Keratinocyte (primary cell): ENCODE results near the gene PPP2R5B. TPM values are rescaled to one million over a fixed set of nuclear protein-coding genes. Genes with fewer than 3 reads are reported as not detected.
A peak's percentile ranks its signal among the peaks of the same experiment; 100 is the strongest.

Experiments used
- DNase-seq: peaks from one replicate; pipeline ENCODE4 v3.0.0-alpha.2; 2011; ENCODE audit warnings: low read depth, missing footprints, low spot score
- FAIRE-seq: peaks from 2 replicates; lab custom pipeline; 2011; peaks lifted over from hg19 to GRCh38; lab: Jason Lieb, UNC
- H2AFZ ChIP-seq: 2 replicates; pipeline ENCODE4 v1.6.0; 2012; ENCODE audit warnings: low read length, control low read depth, inconsistent platforms; ENCODE audit not compliant: control insufficient read depth
- H3K27ac ChIP-seq: 2 replicates; pipeline ENCODE4 v1.5.1; 2011; ENCODE audit warnings: low read length; ENCODE audit not compliant: control insufficient read depth, insufficient read depth
- H3K27me3 ChIP-seq: 3 replicates; pipeline ENCODE4 v1.6.0; 2011; ENCODE audit warnings: low read length; ENCODE audit not compliant: control insufficient read depth, insufficient read depth; ENCODE audit errors: extremely low read depth
- H3K36me3 ChIP-seq, 2 experiments: 2 replicates in 1 of 2; 3 replicates in 1 of 2; pipeline ENCODE4 v1.5.1; 2011; ENCODE audit warnings: low read length in 2 of 2, mild to moderate bottlenecking in 1 of 2; ENCODE audit not compliant: control insufficient read depth in 2 of 2, insufficient read depth in 2 of 2; ENCODE audit errors: extremely low read depth in 1 of 2
- H3K4me1 ChIP-seq: 3 replicates; pipeline ENCODE4 v1.5.1; 2011; ENCODE audit warnings: low read length; ENCODE audit not compliant: control insufficient read depth, insufficient read depth; ENCODE audit errors: extremely low read depth
- H3K4me2 ChIP-seq: 3 replicates; pipeline ENCODE4 v1.6.0; 2011; ENCODE audit warnings: low read depth, low read length; ENCODE audit not compliant: control insufficient read depth, insufficient read depth; ENCODE audit errors: extremely low read depth
- H3K4me3 ChIP-seq, 3 experiments: fragments of 200-600 bp in 1 of 3; sonication (generic) in 1 of 3; 2 replicates in 2 of 3; 3 replicates in 1 of 3; pipeline ENCODE4 v1.5.1; 2011 to 2016; ENCODE audit warnings: low read length in 3 of 3, mild to moderate bottlenecking in 3 of 3, control low read depth in 2 of 3, inconsistent platforms in 1 of 3, low read depth in 1 of 3, mixed read lengths in 1 of 3, mixed run types in 1 of 3, moderate library complexity in 1 of 3; ENCODE audit not compliant: control insufficient read depth in 2 of 3, insufficient read depth in 2 of 3; ENCODE audit errors: extremely low read depth in 1 of 3
- H3K79me2 ChIP-seq: 2 replicates; pipeline ENCODE4 v1.6.0; 2012; ENCODE audit warnings: low read length; ENCODE audit not compliant: control insufficient read depth, insufficient read depth
- H3K9ac ChIP-seq: 3 replicates; pipeline ENCODE4 v1.6.0; 2011; ENCODE audit warnings: low read length; ENCODE audit not compliant: control insufficient read depth, insufficient read depth; ENCODE audit errors: extremely low read depth
- H3K9me1 ChIP-seq: 3 replicates; pipeline ENCODE4 v1.6.0; 2011; ENCODE audit warnings: low read length; ENCODE audit not compliant: control insufficient read depth, insufficient read depth; ENCODE audit errors: extremely low read depth
- H3K9me3 ChIP-seq: 2 replicates; pipeline ENCODE4 v1.5.1; 2012; ENCODE audit warnings: low read depth, low read length; ENCODE audit not compliant: control insufficient read depth
- H4K20me1 ChIP-seq: 3 replicates; pipeline ENCODE4 v1.6.0; 2011; ENCODE audit warnings: low read length; ENCODE audit not compliant: control insufficient read depth, insufficient read depth; ENCODE audit errors: extremely low read depth
- EZH2 ChIP-seq: IDR thresholded peaks from one replicate; pipeline ENCODE4 v1.6.1; 2012; ENCODE audit warnings: inconsistent platforms, mild to moderate bottlenecking, low read length, moderate library complexity
- dilution Hi-C: fragments of 300-500 bp; cut with MboI; formaldehyde crosslinking; loops from one replicate; pipeline ENCODE4 v1.7.0; 2020; ENCODE audit warnings: low sequenced_read_pairs; ENCODE audit not compliant: extremely low pct_ligation_motif_present
- polyA plus RNA-seq, 5 experiments: library from polyadenylated mRNA; depleted of rRNA in 3 of 5; stranded (reverse) in 3 of 5; stranded (forward) in 1 of 5; unstranded in 1 of 5; fragments of >200 nt; gene quantifications; 1 replicate in 1 of 5; 2 replicates in 3 of 5; 3 replicates in 1 of 5; pipeline versions ENCODE4 v1.2.1 to v1.2.3, GENCODE V29; 2011 to 2012; ENCODE audit warnings: missing spikeins in 2 of 5, low read depth in 1 of 5, low replicate concordance in 1 of 5
- TF ChIP-seq, protein P1 (sequence below), 3 experiments: IDR thresholded peaks in 1 of 3; conservative IDR thresholded peaks in 1 of 3; optimal IDR thresholded peaks in 1 of 3; 2 replicates in 2 of 3; 3 replicates in 1 of 3; pipeline versions ENCODE3 to v1.5.1; 2011; ENCODE audit warnings: low read length in 3 of 3, mild to moderate bottlenecking in 3 of 3, moderate library complexity in 2 of 3, control low read depth in 1 of 3, inconsistent platforms in 1 of 3; ENCODE audit not compliant: insufficient read depth in 2 of 3; ENCODE audit errors: extremely low read depth in 1 of 3

Gene PPP2R5B
- polyA plus RNA-seq, 1 donor (not counting 4 experiments of a cell fraction or from before 2014, with no cell fraction given), result 16.4 TPM

DNA sequence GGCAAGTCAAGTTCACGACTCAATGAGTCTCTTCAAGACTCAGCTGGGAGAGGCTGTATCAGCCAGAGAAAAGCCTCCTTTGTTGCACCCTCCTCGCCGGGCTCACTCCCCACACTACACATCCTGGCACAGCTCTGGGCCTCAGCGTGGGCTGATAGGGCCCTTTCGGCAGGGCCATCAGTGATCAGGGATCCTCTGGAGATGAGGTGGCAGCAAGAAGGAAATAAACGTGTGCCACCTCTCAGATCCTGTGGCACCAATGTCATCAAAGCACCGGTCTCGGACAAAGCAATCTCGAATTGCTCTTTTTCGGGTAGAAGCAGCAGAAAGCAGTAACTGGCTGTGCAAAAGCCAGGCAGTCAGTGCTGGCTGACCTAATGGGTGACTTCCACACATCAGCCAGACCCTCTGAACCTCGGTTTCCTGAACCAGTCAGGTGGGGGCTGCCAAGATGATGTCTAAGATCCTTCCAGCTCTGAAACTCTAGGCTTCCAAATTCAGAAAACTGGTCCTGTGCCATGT lies 48.2 kb upstream of the PPP2R5B start:
- Histone ChIP-seq H3K36me3 (peaks cover 20 to 36% of the 10 kb centered on the region in 2 experiments), H3K4me2 (peak overlapping the region; percentile 91), H3K4me3 (peak overlapping the region; percentile 59 to 85 (median 78)), H3K4me1 (peaks cover 41% of the 10 kb centered on the region), H3K27me3 (no peaks in the 10 kb centered on the region), H2AFZ (no peak overlapping the region), H3K79me2 (peaks cover 64% of the 10 kb centered on the region), H3K9me3 (no peaks in the 10 kb centered on the region), H3K9me1 (peaks cover 3% of the 10 kb centered on the region), H3K27ac (peak overlapping the region; percentile 70), H3K9ac (peak overlapping the region; percentile 88), H4K20me1 (peaks cover 25% of the 10 kb centered on the region)
- DNase-seq, result no peak
- dilution Hi-C loops, result no loop called here
- no peak for FAIRE-seq
- TF ChIP-seq, protein P1, sequence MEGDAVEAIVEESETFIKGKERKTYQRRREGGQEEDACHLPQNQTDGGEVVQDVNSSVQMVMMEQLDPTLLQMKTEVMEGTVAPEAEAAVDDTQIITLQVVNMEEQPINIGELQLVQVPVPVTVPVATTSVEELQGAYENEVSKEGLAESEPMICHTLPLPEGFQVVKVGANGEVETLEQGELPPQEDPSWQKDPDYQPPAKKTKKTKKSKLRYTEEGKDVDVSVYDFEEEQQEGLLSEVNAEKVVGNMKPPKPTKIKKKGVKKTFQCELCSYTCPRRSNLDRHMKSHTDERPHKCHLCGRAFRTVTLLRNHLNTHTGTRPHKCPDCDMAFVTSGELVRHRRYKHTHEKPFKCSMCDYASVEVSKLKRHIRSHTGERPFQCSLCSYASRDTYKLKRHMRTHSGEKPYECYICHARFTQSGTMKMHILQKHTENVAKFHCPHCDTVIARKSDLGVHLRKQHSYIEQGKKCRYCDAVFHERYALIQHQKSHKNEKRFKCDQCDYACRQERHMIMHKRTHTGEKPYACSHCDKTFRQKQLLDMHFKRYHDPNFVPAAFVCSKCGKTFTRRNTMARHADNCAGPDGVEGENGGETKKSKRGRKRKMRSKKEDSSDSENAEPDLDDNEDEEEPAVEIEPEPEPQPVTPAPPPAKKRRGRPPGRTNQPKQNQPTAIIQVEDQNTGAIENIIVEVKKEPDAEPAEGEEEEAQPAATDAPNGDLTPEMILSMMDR (optimal IDR thresholded peaks at IDR 0.05 in 1 of 3, IDR thresholded peaks at IDR 0.05 in 1 of 3, conservative IDR thresholded peaks at IDR 0.05 in 1 of 3; ENCODE audit: extremely low read depth in 1 of 3, insufficient read depth in 2 of 3, low read length in 3 of 3), result no peak
- TF ChIP-seq EZH2, result no peak

DNA sequence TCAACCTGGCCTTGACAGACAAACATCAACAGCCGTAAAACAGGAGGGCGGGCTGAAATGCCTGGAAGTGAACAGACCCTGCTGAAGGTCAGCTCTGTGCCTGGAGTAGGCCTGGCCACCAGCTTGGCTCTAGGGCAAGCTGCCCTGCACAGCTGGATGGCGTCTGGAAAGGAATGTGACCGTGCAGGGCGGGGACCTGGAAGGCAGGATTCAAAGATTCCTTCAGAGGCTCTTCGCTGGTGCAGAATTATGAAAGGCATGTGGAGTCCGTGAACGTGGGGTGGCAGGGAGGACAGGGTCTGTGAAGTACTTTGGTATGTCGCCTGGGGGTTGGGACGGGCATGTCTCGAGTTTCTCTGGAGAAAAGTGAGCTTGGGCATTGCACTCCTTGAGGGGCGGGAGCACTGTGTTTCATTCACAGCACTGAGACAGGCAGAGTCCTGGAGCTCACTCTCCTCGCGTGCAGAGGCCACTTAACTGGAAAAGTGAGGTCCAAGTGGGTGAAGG lies 47.6 kb upstream of the PPP2R5B start:
- Histone ChIP-seq H3K9ac (peak overlapping the region; percentile 88), H3K4me1 (peaks cover 42% of the 10 kb centered on the region), H3K79me2 (peaks cover 58% of the 10 kb centered on the region), H3K4me2 (peak overlapping the region; percentile 91), H2AFZ (no peak overlapping the region), H3K9me1 (peaks cover 3% of the 10 kb centered on the region), H3K27me3 (no peaks in the 10 kb centered on the region), H3K27ac (peak overlapping the region; percentile 70), H3K9me3 (no peaks in the 10 kb centered on the region), H4K20me1 (peaks cover 25% of the 10 kb centered on the region), H3K4me3 (peak overlapping the region; percentile 59 to 85 (median 78)), H3K36me3 (peaks cover 18 to 30% of the 10 kb centered on the region in 2 experiments)
- DNase-seq (no peak), FAIRE-seq (no peak)
- dilution Hi-C loops, result no loop called here
- TF ChIP-seq EZH2, result no peak
